ENCODE results near the gene OR4D9.
"Not testable (repeated sequence)": the region's sequence is repeated elsewhere in the genome, so short reads cannot be mapped to it uniquely, and the experiment has no call there.

Gene OR4D9

DNA sequence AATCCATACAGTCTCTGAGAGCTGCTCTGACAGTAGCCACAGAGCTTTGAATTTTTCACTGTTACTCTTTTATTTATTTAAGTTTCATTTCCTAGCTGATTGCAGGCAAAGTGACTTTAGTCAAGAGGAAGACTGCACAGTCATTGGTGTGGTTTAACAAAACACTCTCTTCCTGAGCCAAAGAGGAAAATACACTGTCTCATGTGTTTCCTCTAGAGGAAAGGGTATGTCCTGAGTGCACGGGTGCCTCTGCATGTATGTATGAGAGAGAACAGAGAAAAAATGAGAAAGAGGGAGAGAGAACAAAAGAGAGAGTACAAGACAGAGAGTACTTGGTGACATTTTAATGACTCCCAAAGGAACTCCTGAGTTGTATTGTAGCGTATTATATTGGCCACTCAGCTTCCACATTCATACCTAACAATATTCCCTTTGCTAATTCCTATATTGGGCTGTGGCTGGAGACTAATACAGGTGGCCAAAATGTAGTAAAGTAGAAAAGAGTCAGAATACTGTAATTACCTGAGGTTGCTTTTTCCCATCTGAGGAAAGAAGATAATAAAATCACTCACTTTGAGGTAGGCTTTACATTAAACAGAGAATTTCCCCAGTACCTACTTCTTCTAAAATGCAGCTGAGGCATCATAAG, at the start of gene OR4D9:
Gene OR4D9 (plus strand): TSS at position 599 of the 649 bp plus-strand sequence. CDS start 3,374 bp downstream, outside the sequence.
- DNase-seq = no peak

DNA sequence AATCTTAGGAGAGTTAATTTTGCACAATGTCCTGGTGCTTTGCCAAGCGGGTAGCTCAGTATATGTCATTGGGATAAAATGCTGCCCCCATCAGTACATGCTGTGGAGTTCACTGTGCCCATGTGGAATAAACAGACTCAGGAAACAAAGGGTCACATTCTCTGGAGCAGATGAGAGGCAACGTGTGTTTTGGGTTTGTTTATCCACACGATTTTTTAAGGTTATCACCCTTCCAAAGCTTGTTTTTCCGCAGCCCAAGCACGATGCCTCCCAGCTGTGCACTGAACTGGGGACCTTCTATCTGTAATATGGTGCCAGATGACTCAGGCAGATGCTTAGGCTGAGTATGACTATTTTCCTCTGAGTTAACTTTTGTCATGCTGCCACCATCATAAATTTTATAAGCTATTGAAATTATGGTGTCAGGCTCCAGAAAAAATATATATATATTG, 48.1 kb upstream of the OR4D9 start:
- no peak for DNase-seq

DNA sequence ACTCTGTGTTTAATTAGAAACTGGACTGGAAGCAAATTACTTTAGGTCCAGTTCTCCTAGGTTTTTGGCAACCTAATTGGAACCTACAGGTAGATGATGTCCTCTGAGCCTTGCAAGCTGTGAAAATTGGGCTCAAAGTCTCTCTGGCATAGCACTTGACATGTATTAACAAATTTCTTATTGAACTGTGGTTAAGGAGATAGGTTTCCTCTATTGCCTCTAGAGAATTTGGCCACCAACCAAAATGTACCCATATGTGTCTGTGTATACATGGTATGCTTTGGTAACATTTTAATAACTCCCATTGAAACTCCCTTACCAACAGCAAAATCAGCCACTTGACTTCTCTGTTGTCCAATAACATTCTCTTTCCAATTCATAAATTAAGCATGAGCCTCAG, 38.3 kb upstream of the OR4D9 start, which contains the start of gene OR4D10:
Gene OR4D10 (plus strand): TSS at position 301 of the 400 bp plus-strand sequence. CDS start 4,115 bp downstream, outside the sequence.
- no peak for DNase-seq

DNA sequence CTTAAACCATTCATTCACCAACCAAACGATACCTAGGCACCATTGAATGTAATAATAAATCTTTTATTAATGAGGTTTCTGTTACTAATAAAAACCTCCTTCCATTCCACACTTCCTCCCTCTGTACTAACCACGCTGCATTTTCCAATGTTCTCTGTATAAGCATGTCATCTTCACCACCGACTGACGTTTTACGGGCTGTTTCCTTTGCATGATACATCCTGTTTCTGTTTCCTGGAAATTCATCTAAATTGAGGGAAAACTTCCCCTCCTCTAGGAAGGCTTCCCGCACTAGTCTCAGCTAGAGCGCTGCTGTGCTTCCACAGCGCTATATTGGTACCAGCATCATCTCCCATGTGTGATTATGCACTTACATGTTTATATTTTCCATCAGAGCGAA, 36.2 kb upstream of the OR4D9 start:
- DNase-seq = no peak

DNA sequence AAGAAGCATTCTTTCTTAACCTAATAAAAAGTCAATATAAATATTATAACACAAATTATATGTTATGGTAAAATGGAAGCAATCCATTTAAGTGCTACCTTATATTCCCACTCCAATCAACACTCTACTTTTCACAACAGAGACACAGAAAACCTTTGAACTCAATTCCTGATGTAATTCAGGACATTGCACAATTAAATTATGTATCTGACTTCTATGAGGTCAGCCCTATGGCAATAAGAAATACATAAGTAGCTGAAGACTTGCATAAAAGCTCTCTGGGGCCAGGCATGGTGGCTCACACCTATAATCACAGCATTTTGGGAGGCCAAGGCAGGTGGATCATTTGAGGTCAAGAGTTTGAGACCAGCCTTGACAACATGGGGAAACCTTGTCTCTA, 31.4 kb upstream of the OR4D9 start:
- DNase-seq = no peak

DNA sequence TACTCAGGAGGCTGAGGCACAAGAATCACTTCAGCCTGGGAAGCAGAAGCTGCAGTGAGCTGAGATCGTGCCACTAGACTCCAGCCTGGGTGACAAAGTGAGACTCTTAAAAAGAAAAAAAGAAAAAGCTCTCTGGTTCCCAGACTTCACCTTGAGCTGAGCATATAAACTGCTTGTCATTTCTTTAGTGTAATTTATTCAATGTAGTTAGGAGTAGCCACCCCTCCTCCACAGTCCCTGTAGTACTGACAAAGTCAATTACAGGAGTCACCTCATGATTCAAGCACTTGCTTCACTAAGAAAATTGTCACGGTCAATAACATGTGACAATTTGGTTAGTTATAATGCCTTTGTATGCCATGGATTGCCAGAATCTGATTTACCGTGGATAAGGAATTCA, 31.0 kb upstream of the OR4D9 start:
- no peak for DNase-seq

DNA sequence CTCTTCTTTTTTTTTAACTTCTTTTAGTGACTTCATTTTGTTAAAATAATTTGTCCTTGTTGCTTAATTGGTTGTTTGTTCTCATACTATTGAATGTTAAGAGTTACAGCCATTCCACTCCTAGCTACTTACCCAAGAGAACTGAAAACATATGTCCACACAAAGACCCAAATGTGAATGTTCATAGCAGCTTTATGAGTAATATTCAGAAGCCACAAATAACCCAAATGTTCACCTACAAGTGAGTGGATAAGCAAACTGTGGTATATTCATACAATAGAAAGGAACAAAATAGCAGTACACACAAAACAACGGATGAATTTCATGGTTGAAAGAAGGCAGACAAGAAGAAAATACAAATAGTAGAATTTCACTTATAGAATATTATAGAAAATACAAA, 9.4 kb upstream of the OR4D9 start:
- no peak for DNase-seq

DNA sequence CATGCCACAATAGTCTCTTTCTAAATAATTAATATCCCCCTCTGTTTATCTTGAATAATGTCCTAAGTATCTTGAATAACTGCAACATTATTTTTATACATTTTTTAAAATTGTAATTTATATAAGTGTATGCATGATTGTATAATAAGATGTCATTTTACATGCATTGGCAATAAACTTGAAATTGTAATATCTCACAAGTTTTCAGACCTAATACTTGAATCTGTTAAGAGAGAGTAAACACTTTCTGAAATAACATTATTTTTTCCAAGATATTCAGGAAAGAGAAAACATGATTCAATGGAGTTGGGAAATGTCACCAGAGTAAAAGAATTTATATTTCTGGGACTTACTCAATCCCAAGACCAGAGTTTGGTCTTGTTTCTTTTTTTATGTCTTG, 8.1 kb upstream of the OR4D9 start, which contains the start of gene OR4D11:
Gene OR4D11 (plus strand): TSS at position 301 of the 400 bp plus-strand sequence. CDS start 0 bp downstream, at position 301.
- DNase-seq = no peak

DNA sequence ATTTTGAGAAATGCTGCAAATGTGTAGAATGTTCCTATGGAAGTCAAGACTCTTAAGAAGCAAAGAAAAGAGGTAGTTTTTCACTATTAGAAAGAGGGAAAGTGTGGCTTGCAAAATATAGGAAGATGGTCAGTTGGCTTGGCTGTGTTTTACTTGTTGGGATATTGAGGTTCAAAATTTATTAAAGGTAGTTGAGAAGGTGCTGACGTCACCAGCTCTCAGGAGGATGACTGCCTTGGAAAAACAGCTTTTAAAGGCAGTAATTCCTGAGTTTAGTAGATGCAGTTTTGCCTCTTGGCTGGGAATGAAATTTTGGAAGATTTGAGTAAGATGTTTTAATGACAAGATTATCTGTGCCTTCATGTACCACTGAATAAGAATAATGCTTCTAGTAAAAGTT, 336 bp downstream of the OR4D9 start:
- DNase-seq = no peak

DNA sequence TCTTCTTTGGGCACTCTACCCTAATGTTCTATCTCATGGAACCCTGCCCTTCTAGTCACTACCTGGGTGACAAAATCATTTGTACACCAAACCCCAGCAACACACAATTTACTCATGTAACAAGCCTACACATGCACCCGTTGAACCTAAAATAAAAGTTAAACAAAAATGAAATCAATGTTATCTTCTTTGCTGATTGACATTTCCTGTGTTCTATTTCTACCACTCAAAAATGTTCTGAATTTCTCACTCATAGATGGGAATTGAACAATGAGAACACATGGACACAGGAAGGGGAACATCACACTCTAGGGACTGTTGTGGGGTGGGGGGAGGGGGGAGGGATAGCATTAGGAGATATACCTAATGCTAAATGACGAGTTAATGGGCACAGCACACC, 8.8 kb downstream of the OR4D9 start:
- DNase-seq = not testable (repeated sequence)

DNA sequence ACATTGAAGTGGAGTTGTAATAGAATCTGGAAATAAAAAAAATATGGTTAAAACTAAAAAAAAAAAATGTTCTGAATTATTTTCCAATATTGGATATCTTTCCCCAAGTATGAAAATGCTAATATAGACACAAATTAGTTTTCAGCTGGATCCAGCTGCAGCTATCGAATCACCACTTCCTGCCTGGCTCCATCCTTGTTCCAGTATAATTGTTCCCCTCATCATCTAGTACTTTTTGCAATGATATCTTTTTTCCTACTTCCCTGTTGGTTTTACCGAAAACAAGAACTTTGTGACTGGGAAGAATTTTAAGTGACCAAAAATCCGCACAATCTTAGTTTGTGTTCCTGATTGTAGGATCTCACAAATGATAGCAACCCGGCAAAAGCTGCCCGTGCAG, 9.4 kb downstream of the OR4D9 start:
- no peak for DNase-seq

DNA sequence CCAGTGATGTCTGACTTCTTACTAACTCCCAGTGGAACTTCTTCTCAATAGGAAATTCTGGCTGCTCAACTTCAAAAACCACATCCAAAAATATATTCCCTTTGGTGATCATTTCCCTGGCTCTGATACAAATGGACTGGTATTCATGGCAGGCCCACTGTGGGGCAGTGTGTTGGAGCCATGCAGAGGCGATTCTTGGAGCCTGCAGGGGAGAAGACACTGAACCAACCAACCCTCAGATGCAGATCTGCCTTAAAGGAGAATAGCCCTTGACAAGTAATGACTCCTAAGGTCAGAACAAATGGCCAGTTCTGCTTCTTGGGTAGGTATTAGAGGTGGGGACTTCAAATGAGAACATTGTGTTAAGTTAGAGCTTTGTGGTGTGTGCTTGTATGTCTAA, 12.2 kb downstream of the OR4D9 start:
- DNase-seq = no peak

DNA sequence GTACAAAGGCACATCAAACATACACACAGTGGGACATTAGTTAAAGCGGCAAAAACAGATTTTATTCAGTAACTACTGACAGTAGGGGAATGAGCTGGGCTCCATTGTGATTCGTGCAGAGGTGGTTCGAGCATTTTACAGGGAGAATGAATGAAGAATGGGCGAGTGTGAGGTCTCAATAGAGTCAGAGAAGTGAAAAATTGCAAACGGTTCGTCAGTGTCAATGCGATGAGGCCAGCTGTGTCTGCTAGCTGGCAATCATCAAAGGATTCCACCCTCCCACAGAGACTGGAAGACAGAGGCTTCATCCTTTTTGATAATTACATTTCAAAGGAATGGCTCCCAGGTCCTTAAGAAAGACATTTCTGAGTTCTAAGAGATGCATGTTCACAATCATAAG, 17.4 kb downstream of the OR4D9 start:
- DNase-seq = no peak

DNA sequence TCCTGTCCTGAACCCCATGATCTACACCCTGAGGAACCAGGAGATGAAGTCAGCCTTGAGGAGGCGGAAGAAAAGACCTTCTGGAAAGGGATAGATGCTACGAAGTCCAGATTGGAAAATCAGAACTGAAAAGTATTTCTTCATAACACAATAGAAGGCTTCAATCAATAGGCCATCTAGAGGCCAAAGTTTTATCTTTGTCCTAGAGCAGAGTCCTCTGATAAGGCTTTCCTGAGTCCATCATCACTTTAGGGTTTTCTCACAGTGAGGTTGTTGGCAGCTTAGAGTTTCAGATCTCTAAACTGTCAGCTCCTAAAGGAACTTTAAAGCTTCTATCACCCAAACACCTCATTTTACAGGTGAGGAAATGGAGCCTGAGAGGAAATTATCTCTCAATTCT, 21.3 kb downstream of the OR4D9 start:
- DNase-seq = no peak

DNA sequence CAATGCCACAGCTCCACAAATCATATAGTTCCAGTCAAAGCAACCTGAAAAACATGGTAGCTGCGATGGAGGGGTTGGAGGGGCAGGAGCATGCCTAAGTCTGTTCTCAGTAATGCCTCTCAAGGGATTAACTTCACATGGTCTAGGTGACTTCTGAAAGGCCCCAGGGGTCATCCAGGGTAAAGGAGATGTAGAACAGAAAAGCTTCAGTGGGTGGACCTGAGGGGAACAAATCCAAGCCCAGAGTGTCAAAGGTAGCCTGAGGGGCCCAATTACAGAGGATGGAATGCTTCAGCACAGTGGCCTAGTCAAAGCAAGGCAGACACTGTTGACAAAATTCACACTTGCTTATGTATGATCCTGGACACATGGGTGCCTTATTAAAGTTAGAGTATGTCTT, 23.3 kb downstream of the OR4D9 start:
- DNase-seq = no peak

DNA sequence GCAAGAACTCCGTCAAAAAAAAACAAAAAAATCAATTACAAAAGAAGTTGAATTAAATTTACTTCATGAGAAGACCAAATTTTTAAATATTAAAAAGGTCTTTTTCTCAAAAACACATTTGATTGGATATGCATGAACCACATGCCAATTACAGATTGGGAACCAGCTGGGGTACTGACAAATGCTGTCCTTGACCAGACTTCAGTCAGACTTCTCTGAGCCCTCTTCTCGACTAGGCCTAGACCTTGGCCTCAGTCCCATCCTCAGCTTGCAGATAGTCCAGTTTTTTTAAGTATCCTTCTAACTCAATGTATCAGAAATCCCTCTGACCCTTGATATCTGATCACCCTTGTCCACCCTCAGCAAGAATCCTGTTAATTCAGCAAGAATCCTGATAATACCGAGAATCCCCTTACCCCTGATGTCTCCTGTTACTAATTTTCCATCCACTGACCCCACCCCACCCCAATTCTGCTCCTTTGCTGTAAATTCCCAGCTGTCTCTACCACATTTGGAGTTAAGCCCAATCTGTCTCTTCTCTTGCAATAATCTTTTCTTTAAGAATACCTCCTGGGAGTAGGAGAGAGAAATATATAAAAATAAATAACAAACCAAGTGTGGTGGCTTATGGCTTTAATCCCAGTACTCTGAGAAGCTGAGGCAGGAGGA, 30.9 kb downstream of the OR4D9 start:
- DNase-seq = no peak

DNA sequence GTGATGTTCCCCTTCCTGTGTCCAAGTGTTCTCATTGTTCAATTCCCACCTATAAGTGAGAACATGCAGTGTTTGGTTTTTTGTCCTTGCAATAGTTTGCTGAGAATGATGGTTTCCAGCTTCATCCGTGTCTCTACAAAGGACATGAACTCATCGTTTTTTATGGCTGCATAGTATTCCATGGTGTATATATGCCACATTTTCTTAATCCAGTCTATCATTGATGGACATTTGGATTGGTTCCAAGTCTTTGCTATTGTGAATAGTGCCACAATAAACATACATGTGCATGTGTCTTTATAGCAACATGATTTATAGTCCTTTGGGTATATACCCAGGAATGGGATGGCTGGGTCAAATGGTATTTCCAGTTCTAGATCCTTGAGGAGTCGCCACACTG, 32.4 kb downstream of the OR4D9 start:
- DNase-seq = not testable (repeated sequence)

DNA sequence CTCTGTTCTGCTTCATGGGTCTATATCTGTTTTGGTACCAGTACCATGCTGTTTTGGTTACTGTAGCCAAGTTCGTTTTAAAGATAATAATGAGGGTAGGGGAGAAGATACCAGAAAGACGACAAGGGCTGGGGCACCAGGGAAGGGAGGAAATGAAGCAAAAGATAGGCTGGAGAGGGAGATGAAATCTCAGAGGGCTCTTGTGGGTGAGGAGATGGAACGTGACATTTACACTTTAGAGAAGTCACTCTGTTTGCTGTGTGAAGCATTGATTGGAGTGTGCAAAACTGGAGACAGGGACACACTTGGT, 33.5 kb downstream of the OR4D9 start:
- DNase-seq = no peak

DNA sequence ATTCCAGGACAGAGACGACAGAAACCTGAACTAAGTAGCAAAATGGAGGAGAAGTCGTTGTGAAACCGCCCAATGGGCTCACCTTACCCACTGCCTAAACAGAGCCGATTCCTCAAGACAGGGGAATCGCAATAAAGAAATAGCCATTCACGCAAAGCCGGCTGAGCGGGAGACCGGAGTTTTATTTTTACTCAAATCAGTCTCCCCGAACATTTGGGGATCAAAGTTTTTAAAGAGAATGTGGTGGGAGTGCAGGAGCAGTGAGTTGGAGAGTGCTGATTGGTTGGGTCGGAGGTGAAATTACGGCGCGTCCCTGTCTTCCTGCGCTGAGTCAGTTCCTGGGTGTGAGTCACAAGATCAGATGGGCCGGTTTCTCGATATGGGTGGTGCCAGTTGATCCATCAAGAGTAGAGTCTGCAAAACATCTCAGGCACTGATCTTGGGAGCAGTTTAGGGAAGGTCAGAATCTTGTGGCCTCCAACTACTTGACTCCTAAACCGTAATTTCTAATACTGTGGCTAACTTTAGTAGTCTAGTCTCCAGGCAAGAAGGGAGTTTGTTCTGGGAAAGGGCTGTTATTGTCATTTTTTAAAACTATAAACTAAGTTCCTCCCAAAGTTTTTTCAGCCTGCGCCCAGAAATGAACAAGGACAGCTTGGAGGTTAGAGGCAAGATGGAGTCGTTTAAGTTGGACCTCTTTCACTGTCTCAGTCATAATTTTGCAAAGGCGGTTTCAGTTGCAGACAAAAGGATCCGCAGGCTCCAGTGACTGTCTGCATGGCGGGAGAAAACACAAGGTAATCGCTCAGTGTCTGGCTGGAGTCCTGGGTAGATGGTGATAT, 34.1 kb downstream of the OR4D9 start:
- no peak for DNase-seq

DNA sequence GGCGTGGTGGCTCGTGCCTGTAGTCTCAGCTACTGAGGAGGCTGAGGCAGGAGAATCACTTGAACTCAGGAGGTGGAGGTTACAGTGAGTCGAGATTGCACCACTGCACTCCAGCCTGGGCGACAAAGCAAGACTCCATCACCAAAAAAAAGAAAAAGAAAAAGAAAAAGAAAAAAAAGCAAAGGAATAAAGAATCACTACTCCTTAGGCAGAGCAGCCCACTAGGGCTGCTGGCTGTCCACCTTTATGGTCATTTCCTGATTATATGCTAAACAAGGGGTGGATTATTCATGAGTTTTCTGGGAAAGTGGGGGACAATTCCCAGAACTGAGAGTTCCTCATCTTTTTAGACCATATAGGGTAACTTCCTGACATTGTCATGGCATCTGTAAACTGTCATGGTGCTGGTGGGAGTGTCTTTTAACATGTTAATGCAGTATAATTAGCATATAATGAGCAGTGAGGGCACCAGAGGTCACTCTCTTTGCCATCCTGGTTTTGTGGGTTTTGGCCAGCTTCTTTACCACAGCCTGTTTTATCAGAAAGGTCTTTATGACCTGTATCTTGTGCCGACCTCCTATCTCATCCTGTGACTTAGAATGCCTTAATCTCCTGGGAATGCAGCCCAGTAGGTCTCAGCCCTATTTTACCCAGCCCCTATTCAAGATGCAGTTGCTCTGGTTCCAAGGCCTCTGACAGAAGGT, 36.4 kb downstream of the OR4D9 start:
- not testable (repeated sequence) for DNase-seq

DNA sequence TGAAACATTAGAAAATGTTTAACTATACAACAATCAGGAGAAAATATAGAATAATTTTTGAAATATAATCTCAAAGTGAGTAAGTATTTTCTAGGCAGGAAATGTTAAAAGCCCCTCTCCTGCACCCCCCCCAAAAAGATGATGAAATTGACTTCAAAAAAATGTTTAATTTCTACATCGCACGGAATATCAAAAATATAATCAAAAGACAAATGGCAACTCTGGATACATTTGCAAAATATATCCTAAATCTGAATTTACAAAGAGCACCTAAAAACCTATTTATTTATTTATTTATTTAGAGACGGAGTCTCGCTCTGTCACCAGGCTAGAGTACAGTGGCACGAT, 36.9 kb downstream of the OR4D9 start:
- no peak for DNase-seq

DNA sequence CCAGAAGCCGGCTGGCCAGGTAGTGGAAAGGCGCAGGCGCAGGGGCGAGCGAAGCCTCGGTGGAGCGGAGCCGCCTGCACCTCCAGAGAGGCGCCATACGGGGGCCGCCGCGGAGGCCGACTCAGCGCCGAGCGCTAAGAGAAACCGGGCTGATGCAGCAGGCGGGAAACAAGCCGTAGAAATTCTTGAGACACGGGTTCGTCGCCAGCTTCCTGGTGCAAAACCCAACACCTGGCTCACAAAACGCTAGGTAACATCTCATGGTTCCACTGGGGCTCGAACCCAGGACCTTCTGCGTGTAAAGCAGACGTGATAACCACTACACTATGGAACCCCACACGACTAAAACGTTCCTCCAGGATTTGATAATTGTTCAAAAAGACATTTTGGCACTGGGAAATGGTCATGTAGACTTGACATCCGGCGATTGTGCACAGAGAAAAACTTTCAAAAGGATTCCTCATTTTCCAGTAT, 39.1 kb downstream of the OR4D9 start:
- peak; percentile 82 to 88 for DNase-seq

All from stimulated activated CD4-positive, alpha-beta T cell treated with anti-CD3 and anti-CD28 coated beads, Interleukin-2, amount 100 ng/mL, for 48 hours (primary cell).